Measurements from ENCODE around the gene CENPW.

The CENPW gene
- total RNA-seq = 1.3 to 5.0 (median 1.5) reads per million in 3 experiments

DNA sequence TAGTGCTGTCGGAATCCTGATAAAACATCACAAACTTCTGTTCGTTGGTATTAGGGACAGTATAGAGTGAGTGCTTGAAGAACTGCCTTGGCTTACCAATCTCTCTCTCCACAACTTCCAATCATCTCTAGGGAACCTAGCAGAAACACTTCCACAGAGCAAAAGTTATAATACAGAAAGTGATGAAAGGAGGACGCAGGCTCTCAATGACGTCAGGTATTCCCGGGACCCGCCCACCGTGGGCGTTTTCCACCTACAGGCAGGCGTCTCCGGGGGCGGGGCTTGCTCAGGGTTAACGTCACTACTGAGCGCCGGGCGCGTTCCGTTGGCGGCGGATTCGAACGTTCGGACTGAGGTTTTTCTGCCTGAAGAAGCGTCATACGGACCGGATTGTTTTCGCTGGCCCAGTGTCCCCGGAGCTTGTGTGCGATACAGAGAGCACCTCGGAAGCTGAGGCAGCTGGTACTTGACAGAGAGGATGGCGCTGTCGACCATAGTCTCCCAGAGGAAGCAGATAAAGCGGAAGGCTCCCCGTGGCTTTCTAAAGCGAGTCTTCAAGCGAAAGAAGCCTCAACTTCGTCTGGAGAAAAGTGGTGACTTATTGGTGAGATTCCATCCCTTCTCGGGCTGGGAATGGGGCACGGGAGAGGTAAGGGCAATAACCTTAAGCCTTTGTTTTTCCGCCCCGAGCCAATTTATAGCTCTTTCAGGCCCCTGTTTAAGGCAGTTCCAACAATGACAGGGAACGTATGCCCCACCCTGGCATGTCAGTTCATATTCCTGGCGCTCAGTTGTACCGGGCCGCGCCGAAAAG, at the start of gene CENPW:
Gene CENPW, plus strand, starts transcription at position 320 of the 814 bp plus-strand sequence. Its CDS starts 159 bp downstream, at position 479.
- peak; percentile 89 for DNase-seq

DNA sequence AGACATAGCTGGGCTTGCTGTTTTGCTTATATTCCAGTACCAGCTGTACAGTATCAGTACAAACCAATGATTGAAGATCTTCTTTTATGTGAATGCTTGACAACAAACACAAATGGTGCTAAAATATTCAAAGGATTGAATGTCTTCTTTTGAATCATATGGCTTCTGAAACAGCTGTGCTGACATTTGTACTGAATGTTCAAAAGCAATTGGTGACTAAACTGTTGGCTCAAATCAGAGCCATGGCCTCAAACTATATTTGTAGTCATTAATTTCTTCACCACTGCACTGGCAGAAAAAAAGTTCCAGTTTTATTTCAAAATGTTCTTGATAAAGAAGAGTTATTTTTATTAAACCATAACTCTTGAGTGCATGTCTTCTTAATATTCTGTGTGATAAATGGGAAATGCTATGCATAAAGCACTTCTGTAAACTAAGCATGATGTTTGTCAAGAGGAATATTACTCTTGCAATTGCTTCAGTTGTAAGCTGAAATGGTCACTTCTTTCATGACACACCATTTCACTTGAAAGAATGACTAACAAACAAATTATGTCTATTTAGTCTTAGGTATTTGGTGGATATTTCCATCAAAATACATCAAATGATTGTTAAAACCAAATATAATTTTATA, 45.9 kb upstream of the CENPW start:
- no peak for DNase-seq

DNA sequence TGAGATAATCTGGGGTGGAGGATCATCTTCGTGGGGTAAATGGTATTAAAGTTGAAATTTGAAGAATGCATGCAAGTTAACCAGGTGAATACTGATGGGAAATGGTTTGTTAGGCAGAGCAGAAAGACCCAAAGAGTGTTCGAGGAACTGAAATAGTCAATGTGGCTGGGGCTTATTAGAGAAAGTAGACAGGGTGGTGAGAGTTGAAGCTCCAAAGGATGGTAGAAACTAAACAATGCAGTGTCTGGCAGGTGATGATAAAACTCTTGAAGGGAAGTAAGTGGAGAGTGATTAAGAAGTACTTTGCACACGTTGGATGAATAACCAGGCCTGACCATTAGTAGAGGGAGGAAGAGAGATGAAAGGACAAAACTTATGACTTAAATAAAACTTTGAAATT, 39.8 kb upstream of the CENPW start:
- DNase-seq = no peak

DNA sequence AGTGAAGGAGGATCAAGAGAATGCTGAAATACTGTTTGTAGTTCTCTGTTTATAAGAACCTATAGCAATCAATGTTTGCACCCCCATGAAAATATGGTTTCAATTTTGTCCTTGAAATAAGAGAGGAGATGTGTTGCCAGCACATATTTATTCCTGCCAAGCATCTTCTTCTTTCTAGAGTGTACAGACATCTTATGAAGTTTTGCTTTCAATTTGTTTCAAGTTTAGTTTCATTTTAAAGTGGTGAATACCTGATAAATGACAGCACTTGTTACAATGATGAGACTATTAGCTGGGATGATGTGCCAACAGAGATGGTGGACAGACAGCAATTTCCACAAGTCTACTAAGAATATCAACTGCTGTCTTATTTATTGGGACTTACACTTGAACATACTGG, 39.2 kb upstream of the CENPW start:
- no peak for DNase-seq

DNA sequence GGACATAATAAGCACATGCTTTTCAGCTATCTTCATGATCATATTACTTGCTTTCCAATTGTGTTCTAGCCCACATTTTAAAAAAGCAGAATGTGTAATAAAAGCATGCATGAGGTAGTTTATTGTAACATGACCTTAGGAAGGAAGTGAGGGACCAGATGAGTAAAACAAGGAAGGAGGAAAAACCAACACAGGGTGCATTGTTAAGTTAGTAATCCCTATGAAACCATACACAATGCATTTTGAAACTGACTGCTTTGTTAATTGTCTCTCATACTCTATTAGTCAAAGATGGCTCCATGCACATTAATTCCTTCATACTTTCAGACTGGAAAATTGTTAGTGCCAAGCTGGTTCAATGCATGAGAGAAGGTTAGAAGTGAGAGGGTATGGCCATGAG, 37.7 kb upstream of the CENPW start:
- no peak for DNase-seq

DNA sequence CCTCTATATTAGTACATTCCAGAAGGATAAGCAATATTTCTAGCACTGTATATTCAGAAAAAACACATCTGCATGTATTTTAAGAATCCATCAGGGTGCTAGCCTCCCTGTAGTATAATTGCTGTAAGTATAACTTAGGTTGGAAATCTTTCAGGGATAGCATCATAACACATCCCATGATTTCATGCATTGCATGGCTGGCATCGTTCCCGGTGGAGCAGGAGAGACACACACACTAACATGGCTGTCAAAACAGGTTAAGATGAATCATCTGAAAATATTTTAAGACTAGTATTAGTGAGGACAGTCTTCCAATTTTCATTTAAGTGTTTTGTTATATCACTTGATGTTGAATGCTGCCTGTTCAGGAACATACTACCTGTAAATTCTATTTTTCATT, 32.1 kb upstream of the CENPW start:
- no peak for DNase-seq

DNA sequence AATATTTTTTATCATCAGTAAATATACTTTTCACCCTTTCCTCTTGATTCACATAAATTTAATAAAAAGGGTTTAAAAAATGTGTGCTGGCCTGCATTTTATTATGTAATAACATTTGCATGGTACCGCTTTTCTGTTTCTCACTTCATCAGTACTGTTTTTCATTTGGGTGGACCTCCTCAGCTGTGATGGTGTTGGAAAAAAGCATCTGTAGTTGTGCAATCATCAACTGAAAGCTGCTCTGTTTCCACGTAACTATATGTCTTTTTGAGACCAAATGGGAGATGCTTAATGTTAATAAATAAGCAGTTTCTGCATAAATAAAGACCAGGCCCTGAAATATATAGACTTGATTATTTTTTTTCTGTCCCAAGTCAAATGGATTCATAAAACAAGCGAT, 31.6 kb upstream of the CENPW start:
- DNase-seq = no peak

DNA sequence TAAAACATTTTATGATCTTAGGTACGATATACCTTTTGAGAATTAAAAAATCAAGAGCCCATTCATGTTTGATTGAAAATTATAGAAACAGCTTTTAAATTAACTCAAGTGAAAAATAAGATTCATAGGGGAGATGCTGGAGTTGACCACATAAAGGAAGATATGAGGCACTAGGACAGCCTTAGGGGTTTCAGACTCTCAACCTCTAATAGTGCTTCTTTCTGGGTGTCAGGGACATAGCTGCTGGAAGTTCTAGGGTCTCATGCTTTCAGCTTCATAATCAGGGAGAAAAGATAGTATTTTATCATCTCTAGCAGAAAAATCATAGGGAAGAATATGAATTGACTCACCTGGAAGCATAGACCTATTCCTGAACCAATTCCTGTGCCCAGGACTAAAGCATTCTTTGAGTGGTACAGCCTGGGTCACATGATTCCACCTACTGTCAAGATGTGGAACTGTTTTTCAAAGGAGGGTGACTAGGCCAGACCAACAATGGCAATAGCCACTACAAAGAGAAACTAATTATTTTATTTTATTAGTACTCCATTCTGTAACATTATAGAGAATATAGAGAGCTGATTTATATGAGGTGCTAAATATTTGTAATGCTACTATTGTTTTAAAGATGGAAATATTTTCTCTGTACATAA, 27.8 kb upstream of the CENPW start:
- DNase-seq = no peak

DNA sequence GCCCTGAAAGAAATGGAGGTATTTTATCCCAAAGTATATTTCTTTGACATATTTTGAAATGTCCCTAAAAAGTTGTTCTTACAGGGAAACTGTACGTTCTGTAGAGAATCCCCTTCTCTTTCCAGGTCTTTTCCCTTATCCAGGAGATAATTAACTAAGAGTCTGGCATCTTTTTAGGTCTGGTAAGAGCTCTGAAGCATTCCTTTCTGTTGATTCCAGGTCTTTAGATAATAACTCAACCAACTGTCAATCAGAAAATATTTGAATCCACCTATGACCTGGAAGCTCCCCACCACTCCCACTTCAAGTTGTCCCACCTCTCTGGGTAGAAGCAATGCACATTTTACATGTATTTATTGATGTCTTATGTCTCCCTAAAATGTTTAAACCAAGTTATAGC, 26.0 kb upstream of the CENPW start:
- DNase-seq = no peak

DNA sequence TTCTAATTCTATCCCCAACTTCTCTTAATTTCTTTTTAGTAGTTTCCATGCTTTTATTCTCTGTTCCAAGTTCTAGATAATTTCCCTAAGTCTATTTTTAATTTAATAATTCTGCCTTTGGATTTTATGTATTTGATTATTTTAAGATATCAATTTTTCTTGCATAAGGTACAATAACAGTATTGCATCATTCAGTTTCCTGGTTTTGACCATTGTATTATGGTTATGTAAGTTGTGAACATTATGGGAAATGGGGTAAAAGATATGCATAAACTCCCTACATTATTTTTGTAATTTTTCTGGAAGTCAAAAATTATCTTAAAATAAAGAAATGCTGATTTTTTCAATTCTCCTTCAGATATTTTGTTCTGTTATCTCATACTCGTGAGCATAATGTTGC, 21.1 kb upstream of the CENPW start:
- no peak for DNase-seq

DNA sequence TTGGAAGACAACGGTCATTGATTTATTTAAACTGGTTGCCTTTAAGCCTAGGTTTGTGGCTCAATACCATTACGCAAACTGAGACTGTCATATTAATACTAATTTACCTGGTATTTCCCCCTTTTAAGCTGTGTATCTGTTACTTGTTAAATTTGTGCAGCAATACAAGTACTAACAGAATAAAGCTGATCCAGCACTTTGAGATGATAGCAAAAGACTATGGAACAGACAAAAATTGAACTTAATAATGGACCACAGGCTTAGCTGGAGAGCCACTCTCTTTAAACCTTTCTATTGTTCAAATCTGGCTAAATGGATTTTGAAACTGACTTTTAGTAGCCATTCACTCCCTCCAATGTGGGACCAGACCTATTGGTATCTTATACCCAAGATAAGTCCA, 6.2 kb upstream of the CENPW start:
- DNase-seq = no peak

DNA sequence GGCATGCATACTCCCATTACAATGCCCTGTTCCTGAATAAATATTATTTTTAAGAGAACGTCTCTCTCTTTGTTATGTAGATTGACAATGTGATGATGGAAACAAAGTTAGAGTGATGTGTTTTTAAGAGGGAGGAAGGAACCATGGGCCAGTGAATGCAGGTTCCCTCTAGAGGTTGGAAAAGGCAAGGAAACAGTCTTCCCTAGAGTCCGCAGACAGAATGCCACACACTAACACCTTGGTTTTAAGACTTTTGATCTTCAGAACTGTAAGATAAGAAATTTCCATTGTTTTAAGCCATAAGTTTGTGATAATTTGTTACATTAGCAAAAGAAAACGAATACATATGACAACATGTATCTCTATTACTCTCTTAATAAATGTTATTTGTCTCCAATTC, 4.7 kb upstream of the CENPW start:
- no peak for DNase-seq

DNA sequence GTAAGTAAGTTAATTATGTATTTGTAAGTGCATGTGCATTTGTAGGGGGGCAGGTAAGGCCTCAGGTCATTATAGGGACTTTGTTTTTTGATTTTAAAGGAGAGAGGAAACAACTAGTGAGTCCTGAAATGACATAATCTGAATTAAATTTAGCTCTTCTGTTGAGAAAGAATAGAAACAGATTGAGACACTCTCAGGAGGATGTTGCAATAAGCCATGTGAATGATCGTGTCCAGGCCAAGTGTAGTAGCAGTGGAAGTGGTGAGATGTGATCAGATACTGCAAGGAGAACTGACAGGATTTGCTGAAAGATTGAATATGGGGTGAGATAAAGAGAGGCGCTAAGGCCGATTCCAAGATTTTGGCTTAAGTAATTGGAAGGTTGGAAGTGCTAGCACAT, 2.6 kb upstream of the CENPW start:
- no peak for DNase-seq

DNA sequence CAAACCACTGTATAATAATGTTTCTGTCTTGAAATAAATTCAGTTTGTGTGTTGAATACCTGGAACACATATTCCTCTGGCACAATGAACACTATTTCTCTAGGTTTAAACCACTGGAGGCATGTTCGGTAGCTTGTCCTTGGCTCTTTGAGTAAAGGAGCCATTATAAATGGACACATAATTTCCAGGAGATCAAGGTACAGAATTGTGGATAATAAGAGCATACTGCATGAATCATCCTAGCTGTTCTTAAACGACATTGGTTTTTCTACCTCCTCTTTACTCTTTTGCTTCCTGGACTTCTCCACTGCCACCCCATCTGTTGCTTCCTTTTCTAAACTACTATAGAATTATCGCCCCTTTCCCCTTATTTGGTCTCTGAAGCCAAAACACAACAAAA, 1.2 kb downstream of the CENPW start:
- DNase-seq = no peak

DNA sequence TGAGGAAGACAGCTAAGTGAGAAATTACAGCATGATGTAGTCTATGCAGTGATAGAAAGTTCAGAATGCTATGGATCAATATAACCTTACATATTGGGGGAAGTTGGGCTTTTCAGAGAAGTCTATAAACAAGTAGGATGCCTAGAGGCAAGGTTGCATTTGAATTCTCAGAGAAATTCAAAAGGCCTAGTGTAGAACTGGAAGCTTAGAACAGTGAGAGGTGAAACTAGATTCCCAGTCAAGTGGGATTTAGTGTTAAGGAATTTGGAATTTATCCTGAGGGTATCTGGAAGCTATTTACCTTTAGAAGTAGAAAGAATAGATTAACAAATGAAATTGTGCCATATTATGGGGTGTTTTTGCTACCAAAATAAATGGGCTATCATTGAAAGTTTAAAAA, 4.3 kb downstream of the CENPW start:
- DNase-seq = no peak

DNA sequence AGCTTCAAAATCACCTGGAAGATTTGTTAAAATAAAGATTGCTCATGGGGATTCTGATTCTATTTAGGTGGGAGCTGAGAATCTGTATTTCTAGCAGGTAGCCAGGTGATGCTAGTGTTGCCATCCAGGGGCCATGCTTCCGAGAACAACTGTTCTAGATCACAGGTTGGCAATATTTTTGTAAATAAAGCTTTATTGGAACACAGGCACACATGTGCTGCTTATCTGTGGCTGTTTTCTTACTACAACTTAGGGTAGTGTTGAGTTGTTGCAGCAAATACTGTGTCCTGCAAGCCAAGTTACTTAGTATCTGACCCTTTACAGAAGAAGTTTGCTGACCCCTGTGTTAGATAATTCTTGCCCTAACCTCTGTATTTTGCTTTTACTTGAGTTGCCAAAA, 12.0 kb downstream of the CENPW start:
- no peak for DNase-seq

DNA sequence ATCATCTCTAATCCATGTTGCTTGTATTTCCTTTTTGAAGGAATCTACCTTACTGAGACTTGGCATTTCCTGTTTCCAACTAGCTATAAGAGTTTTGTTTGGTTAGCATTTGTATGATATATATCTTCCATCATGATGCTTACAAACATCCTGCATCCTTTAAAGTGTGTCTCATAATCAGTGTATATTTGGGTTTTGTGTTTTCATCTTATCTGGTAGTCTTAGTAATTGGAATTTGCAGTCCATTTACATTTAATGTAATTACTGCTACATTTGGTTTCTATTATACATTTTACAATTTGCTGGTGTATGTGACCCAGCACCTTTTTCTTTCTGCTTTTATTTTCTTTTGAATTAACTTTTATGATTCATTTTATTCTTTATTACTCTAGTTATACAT, 12.6 kb downstream of the CENPW start:
- no peak for DNase-seq

DNA sequence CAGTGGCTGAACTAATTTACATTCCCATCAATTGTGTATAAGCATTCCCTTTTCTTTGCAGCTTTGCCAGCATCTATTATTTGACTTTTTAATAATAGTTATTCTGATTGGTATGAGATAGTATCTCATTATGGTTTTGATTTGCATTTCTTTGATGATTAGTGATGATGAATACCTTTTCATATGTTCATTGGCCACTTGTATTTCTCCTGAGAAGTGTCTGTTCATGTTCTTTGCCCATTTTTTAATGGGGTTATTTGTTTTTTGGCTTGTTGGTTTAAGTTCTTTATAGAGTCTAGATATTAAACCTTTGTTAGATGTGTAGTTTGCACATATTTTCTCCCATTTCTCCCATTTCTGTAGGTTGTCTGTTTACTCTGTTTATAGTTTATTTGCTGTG, 16.6 kb downstream of the CENPW start:
- DNase-seq = no peak

DNA sequence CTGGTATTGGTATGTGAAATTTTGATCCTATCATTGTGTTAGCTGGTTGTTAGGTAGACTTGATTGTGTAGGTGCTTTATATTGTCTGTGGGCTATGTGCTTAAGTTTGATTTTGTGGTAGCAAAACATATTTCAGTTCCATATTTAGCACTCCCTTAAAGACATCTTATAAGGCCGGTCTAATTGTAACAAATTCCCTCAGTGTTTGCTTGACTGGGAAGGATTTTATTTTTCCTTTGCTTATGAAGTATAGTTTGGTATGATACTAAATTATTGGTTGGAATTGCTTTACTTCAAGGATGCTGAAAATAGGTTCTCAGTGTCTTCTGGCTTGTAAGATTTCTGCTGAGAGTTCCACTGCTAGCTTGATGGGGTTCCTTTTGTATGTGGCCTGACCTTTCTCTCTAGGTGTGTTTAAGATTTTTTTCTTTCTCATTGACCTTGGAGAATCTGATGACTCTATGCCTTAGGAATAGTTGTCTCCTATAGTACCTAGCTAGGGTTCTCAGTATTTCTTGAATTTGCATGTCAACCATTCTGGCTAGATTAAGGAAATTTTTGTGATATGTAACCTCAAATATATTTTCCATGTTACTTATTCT, 20.1 kb downstream of the CENPW start:
- no peak for DNase-seq

DNA sequence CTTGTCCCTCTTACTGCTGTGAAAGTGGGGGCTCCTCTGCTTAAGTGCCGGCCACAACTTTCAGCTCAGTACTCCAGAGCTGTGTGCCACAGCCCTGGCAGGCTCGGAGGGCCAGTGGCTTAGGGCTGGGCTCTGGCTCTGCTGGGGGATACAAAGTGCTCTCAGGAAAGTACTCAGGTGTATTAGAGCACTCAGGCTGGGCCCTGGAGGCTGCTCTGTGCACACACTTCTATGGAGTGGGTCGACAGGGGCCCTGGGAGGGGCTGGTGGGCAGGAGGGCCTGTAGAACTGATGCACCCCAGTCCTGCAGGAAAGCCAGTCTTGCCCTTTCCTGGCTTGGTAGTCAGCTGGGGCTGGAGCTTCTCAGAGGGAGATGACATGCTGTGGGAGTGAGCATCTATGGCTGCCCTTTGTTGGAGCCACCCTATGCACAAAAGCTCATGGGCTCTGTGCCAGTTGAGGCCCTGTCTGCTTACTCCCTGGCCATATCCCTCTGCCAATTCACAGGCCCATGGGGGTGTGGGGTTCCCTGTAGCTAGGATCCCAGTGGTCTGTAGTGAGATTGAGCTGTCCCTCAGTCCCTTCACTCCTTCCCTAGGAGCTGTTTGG, 22.0 kb downstream of the CENPW start:
- DNase-seq = no peak

DNA sequence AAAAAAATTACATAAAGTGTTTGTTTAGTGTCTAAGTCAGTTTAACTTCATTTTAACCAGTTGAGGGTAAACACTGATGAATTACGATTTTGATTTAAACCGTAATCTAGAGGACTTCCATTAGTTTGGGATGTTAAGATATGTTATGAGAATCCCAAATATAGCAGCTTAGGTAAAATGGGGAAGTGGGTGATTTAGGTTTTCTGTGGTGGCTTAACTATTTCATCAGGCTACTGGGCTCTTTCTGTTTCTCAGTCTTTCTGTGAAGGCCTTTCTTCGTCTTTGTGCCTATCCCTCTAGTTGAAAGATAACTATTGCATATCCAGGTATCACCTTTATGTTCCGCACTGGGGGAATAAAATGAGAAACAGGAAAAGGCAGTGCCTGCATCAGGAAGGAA, 27.9 kb downstream of the CENPW start:
- DNase-seq = no peak

DNA sequence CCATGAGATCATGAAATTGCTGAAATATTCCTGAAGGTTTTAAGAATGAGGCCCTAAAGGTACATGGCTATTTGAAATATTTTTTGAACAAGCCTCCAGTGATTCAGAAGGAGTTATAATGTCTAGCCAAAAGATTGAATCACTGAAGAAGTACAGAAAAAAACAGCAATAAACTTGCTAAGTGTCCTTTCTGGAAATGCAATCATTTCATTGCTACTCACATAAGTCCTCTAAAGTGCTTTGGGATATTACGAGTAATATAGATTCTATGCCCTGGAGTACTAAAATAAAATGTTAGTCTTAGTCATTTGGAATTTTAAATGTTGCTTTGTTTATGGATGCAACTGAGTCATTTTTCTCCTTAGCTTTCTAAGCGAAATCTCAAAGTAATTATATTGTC, 32.7 kb downstream of the CENPW start:
- DNase-seq = no peak

DNA sequence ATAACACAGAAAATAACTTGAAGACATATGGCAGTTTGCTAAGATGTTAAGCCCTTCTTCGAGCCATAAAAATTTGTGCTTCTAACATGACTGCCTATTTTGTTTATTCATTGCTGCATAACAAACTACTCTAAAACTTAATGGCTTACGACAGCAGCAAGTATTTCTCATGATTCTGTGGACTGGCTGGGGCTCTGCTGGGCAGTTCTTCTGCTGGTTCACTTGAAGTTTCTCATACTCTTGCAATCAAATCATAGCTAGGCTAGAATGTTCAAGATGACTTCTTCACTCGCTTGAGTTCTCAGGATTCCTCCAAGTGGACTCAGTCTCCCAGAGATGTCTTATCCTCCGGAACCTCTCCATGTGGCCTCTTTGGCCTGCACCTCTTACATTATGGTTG, 33.4 kb downstream of the CENPW start:
- no peak for DNase-seq
